ENCODE data around the gene CDH22.

CDH22 gene

GRCh38 chr20:46316984-46317684 lies 8.8 kb upstream of the CDH22 start:
- DNase-seq (ENCODE audit: insufficient read length, low spot score) (no peak), FAIRE-seq (no peak)
- TF ChIP-seq CTCF (IDR thresholded peaks at IDR 0.05; ENCODE audit: insufficient read depth, missing control alignments) = no peak

- FAIRE-seq (no peak), DNase-seq (ENCODE audit: insufficient read length, low spot score) (no peak)
- TF ChIP-seq CTCF (IDR thresholded peaks at IDR 0.05; ENCODE audit: insufficient read depth, missing control alignments) = no peak
Observed at GRCh38 chr20:46315311-46315710, 7.0 kb upstream of the CDH22 start.

GRCh38 chr20:46312945-46313861 lies 4.9 kb upstream of the CDH22 start:
- FAIRE-seq (no peak), DNase-seq (ENCODE audit: insufficient read length, low spot score) (no peak)
- TF ChIP-seq CTCF (IDR thresholded peaks at IDR 0.05; ENCODE audit: insufficient read depth, missing control alignments) = no peak

GRCh38 chr20:46312075-46312944 lies 4.0 kb upstream of the CDH22 start:
- FAIRE-seq (no peak), DNase-seq (ENCODE audit: insufficient read length, low spot score) (peak; percentile 43)
- TF ChIP-seq CTCF (IDR thresholded peaks at IDR 0.05; ENCODE audit: insufficient read depth, missing control alignments) = peak; percentile 7

DNA sequence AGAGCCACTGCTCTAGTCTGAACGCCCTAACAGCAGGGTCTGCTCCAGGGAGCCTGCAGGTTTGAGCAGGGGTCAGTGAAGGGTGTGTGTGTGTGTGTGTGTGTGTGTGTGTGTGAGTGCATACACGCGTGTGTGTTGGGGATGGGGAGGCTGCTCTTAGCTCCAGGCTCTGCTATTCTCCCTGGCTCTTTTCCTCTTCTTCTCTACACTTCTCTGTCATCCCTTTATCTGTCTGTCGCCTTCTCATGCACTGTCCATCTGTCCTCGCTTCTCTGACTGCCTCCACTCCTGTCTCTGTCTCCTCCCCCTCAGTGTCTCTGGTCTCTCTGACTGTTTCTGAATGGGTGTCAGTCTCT lies 3.4 kb upstream of the CDH22 start:
- TF ChIP-seq CTCF (IDR thresholded peaks at IDR 0.05; ENCODE audit: insufficient read depth, missing control alignments) = no peak
- no peak for FAIRE-seq

GRCh38 chr20:46311039-46311650 lies 2.8 kb upstream of the CDH22 start:
- DNase-seq (ENCODE audit: insufficient read length, low spot score) = no peak
- no peak for FAIRE-seq
- no peak for TF ChIP-seq CTCF (IDR thresholded peaks at IDR 0.05; ENCODE audit: insufficient read depth, missing control alignments)

More for the DNA sequence above, 3.4 kb upstream of the CDH22 start:
- DNase-seq (ENCODE audit: insufficient read length, low spot score) = no peak
